ENCODE results near the gene CENPV.
"Not testable (repeated sequence)": the region's sequence is repeated elsewhere in the genome, so short reads cannot be mapped to it uniquely, and the experiment has no call there.

Gene CENPV

DNA sequence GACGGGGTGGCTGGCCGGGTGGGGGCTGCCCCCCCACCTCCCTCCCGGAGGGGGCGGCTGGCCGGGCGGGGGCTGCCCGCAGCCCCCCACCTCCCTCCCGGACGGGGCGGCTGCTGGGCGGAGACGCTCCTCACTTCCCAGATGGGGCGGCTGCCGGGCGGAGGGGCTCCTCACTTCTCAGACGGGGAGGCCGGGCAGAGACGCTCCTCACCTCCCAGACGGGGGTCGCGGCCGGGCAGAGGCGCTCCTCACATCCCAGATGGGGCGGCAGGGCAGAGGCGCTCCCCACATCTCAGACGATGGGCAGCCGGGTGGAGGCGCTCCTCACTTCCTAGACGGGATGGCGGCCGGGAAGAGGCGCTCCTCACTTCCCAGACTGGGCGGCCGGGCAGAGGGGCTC lies 41.2 kb downstream of the CENPV start:
- not testable (repeated sequence) for DNase-seq

GRCh38 chr17:16306211-16306610 lies 47.1 kb downstream of the CENPV start:
- DNase-seq: no peak

- peak in 1 of 2 experiments; percentile 57 for DNase-seq
Observed at GRCh38 chr17:16304830-16305229, 48.4 kb downstream of the CENPV start.

GRCh38 chr17:16302856-16303255 lies 50.4 kb downstream of the CENPV start:
- DNase-seq: no peak

DNA sequence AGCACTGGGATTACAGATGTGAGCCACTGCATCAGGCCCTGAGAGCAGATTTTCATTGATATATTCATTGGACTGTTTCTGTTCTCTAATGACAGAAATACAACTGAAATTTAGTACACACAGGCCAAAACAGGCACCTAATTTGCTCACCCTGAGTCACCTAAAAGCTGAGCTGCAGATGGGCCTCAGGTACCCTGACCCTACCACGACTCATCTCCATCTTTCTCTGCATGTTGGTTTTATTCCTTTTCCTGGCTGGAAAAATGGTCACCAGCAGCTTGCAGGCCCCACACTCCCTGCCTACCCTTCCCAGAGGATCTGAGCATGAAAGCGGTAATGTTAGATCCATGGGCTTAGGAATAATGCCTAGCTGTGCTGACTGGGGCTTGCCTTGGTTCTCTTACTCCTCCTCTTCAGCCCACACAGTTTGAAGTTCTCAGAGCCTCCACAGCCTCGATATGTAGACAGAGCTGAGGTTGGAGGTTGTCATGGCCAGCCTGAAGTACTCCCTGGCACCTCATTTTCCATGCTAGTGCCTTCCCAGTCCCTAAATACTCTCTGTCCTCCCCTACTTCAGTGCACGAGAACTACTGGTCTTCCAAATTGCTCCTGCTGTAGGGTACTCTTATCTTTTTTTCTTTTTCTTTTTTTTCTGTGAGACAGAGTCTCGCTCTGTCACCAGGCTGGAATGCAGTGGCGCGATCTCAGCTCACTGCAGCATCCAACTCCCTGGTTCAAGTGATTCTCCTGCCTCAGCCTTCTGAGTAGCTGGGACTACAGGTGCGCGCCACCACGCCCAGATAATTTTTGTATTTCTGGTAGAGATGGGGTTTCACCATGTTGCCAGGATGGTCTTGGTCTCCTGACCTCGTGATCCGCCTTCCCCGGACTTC lies 51.1 kb downstream of the CENPV start:
- DNase-seq: no peak

DNA sequence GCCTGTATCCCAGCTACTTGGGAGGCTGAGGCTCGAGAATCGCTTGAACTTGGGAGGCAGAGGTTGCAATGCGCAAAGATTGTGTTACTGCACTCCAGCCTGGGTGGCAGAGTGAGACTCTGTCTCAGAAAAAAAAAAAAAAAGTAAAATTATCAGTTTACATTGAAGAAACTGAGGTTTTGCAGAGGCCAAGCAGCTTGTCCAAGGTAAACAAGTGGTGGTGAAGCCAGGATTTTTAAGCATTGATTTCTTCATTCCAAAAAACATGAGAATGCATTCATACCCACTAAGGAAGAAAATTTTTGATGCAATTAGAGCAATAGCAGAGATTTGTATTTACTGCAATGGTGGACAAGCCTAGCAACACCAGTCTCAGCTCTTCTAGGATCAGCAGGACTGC lies 52.7 kb downstream of the CENPV start:
- DNase-seq: no peak

- no peak for DNase-seq
Observed at GRCh38 chr17:16298140-16298662, 55.1 kb downstream of the CENPV start.

GRCh38 chr17:16297367-16298139 lies 55.7 kb downstream of the CENPV start:
- DNase-seq: no peak

DNA sequence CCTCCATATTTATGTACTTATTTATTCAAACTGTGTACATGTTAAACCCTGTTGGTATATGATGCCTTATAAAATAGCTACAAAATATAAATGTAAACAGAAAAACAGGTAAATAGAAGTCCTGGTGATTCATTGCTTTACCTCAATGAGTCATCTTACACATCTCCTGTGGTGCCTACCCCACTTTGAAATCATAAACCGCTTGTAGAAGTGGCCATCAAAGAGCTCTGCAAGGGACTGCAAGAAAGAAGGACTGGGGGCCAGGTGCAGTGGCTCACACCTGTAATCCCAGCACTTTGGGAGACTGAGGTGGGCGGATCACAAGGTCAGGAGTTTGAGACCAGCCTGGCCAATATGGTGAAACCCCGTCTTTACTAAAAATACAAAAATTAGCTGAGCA lies 57.2 kb downstream of the CENPV start:
- DNase-seq: not testable (repeated sequence)

GRCh38 chr17:16294560-16294959 lies 58.7 kb downstream of the CENPV start:
- DNase-seq: no peak

DNA sequence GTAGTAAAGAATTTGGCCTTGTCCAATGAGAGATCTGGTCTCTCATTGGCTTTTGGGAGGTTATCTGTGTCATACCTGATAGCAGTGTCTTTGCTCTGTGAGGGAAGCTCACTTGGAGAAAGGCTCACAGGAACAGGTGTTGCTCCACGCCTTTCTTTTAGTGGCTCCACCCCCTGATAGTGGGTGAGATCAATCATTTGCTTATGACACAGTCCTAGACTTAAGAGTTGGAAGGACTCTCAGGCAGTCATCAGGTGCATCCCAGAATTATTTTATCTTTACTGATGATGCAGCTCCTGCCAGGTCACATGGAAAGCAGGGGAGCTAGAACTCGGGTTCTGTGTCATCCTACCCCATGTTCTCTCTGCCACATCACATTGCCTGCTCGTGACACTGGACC lies 59.3 kb downstream of the CENPV start:
- no peak for DNase-seq
